Measurements from ENCODE around the gene PEX10.

Gene PEX10

DNA sequence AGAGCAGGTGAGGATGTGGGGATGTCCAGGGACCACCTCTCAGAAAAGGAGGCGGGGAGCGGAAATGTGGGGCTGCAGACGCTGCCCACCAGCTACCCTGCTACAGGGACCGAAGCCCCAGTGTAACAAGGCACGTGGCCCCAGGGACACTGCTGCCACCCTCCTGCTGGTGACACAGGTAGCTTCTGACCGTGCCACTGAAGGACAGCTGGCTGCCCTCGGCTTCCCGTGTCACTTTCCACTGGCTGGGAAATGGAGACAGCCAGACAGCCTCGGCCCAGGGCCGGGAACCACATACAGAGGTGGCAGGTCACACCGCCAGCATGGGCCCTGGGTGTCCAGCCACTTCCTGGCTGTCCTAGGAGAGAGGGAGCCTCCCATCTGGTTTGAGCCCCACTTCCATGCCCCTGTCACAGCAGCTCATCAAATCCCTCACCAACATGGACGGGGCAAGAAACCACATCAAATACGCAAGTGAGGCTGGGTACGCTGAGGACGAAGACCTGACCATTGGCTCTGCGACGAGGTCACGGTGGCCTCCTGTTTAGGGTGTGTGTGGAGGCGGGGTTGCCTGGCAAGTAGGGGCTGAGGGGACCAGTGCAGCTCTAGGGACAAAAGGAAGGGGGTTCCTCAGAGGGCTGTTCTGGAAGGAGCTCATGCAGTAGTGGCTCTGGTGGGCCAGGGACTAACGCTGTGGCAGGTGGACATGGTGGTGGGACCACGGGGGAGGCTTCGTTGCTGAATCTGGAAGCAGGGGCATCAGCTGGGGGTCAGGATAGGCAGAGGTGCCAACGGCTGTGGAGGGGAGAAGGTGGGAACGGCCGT, 5.0 kb downstream of the PEX10 start:
- Mint-ChIP-seq H3K27ac (no peak overlapping the region), H3K36me3 (peaks cover 24% of the 10 kb centered on the region), H3K4me3 (no peak overlapping the region), H3K4me1 (peaks cover 22% of the 10 kb centered on the region), H3K9me3 (no peaks in the 10 kb centered on the region), H3K27me3 (no peaks in the 10 kb centered on the region)
- no peak for ATAC-seq

DNA sequence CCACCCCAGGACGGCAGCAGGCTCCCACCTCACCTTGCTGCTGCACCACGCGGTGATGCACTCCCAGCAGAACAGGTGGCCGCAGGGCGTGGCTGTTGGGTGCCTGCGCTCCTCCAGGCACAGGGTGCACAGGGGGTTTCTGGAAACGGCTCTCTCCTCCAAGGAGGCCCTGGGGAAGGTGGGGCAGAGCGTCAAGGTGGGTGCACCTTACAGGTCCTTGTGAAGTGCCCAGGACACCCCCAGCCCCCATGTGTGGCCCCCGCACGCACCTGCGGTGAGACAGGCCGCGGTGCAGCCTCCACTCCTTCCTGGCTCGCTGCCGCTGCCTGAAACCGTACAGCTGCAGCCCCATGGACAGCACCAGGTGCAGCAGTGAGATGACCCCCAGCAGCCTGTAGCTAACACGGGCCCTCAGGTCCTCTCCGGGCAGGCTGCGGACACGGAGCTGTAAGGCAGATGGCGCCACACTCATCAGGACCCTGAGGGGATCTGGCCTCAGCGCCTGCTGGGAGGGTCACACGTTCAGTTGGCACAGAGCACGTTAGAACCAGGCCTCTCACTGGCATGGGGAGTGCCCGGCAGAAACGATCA, 5.8 kb downstream of the PEX10 start:
- no peak overlapping the region for H3K27ac Mint-ChIP-seq
- H3K9me3 Mint-ChIP-seq, result no peaks in the 10 kb centered on the region
- ATAC-seq, result no peak
- peaks cover 32% of the 10 kb centered on the region for H3K36me3 Mint-ChIP-seq
- no peak overlapping the region for H3K4me3 Mint-ChIP-seq
- H3K27me3 Mint-ChIP-seq, result no peaks in the 10 kb centered on the region
- peaks cover 22% of the 10 kb centered on the region for H3K4me1 Mint-ChIP-seq

DNA sequence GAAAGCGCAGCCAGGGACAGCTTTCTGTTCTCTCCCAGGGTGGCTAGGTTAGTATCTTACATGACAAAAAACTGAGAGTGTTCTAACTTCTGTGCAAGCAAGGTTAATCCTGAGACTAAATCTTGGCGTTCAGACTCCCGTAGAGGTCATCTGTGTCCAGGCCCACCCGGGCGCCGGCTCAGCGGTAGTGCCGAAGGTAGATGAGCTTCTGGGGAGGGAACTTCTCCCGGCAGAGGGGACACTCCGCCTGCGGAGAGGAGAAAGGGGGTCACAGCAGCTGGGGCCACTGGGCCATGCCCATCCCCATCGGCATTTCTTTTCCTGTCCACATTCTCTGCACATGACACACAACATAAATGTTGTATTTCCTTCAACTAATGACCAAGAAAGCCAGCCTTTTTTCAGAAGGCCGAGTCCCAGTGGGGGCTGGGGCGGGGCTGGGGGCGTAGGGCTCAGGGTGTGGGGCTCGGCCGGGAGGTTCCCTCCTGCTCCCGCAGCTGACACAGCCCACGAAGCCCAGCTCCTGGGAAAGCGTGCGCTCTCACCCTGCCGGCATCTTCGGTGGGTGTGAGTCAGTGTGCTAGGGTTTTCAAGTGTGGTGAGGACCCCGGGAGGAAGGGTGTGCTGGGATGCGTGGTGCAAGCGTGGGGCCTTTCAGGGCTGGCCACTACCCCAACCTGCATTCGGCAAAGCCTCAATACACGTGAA, 6.6 kb downstream of the PEX10 start:
- no peaks in the 10 kb centered on the region for H3K27me3 Mint-ChIP-seq
- no peak overlapping the region for H3K27ac Mint-ChIP-seq
- H3K4me1 Mint-ChIP-seq, result peaks cover 17% of the 10 kb centered on the region

DNA sequence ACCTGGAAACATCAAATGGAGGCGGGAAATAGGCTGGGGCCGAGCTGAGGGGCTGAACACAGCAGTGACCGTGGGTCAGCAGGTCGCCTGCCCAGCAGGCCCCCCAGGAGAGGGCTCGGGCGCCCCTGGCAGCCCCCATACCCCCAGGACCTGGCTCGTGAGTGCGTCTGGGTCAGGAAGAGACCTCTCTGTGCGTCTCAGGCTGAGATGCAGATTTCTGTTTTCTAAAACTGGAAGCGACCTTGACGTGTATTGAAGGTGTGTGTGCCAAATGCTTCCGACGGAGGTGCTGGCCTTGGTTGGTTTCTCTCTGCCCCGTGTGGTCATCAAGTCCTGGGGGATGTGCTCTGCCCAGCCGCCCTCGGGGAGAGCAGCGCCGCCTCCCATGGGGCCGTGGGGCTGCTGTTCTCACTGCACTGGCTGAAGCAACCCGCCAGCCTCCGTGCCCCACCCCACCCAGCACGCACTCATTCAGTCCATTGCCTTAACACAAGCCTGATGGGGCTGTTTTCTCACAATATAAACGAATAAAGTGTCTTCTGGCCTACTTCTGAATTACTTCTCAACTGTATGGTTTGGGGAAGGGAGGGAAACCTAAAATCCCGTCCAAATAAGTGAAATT, 7.4 kb downstream of the PEX10 start:
- Mint-ChIP-seq H3K27ac (no peak overlapping the region), H3K4me3 (no peak overlapping the region), H3K36me3 (peaks cover 46% of the 10 kb centered on the region), H3K9me3 (no peaks in the 10 kb centered on the region), H3K4me1 (peaks cover 11% of the 10 kb centered on the region), H3K27me3 (no peaks in the 10 kb centered on the region)
- ATAC-seq, result no peak

More for the DNA sequence above, 6.6 kb downstream of the PEX10 start:
- Mint-ChIP-seq H3K9me3 (no peaks in the 10 kb centered on the region), H3K4me3 (no peak overlapping the region), H3K36me3 (peaks cover 39% of the 10 kb centered on the region)
- no peak for ATAC-seq

DNA sequence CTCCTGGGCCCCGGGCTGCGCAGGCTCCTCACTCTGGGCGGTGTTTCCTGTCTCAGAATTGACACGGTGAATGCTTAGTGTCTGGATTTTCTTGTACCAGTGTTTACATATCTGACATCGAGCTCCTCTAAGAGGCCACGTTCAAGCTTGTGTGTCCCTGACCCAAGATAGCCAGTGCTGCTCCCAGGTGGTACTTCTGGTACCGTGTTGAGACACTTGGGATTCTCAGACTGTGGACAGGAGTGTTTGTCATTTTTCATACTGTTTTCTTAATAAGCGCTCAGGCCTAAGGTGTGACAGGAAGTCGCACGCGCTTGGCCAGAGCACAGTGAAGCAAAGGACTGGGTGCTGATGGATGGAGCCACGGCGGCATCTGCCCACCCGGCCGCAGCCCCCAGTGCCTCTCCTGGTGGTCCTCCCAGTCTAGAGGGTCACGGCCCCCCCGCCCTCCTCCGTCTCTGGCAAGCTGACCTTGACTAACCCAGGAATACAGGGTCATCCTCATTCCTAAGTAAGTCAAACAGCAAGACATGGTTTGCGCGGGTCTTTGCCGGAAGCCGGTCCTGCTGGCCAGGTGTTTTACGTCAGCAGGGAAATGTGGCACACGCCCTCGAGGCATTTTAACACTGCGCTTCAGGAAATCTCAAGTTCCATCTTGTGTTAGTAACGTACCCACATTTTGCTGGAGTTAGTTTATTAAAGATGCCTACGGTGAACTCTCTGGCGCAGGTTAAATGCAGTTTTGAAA, 8.0 kb downstream of the PEX10 start:
- peaks cover 47% of the 10 kb centered on the region for H3K36me3 Mint-ChIP-seq
- peaks cover 6% of the 10 kb centered on the region for H3K4me1 Mint-ChIP-seq
- no peak overlapping the region for H3K27ac Mint-ChIP-seq
- no peaks in the 10 kb centered on the region for H3K27me3 Mint-ChIP-seq
- H3K4me3 Mint-ChIP-seq, result no peak overlapping the region
- ATAC-seq, result no peak
- H3K9me3 Mint-ChIP-seq, result no peaks in the 10 kb centered on the region

DNA sequence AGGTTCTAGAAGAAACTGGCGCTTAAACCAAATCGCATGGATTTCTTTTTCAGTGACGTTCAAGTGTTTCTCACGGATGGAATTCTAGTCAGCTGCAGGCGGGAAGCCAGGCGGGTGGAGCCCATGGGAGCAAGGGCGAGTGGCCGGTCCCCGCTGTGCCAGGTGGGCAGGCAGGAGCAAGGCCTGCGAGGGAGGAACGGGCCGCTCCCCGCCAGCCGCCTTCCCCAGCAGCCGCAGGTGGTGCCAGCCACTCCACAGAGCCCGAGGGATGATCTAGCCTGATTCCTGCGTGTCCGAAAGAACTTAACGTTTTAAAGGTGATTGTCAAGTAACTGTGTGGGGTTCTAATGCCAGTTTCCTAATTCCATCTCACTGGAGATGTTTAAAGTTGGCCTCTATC, 9.1 kb downstream of the PEX10 start:
- no peaks in the 10 kb centered on the region for H3K9me3 Mint-ChIP-seq
- no peak for ATAC-seq
- no peaks in the 10 kb centered on the region for H3K27me3 Mint-ChIP-seq
- no peak overlapping the region for H3K4me3 Mint-ChIP-seq
- peaks cover 50% of the 10 kb centered on the region for H3K36me3 Mint-ChIP-seq
- H3K4me1 Mint-ChIP-seq, result peaks cover 6% of the 10 kb centered on the region
- H3K27ac Mint-ChIP-seq, result no peak overlapping the region

DNA sequence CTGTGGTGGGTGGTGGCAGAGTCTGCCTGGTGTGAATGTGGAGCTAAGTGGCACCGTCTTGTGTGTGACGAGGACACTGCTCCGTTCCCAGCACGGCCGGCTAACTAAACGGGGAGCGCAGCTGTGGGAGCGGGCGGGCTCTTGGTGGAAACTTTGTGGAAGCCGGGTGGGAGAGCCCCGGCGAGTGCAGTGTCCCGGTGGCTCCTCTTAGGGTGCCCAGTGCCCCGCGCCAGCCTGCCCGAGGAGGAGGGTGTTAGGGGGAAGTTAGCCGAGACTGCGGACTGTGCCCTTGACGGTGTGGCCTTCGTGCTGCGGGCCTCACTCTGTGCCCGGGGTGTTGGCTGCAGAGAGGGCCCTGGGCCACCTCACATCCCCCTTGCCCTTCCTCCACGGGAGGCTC, 9.9 kb downstream of the PEX10 start:
- no peak for ATAC-seq
- Mint-ChIP-seq H3K4me3 (no peak overlapping the region), H3K4me1 (peaks cover 6% of the 10 kb centered on the region), H3K27ac (no peak overlapping the region), H3K36me3 (peaks cover 44% of the 10 kb centered on the region), H3K27me3 (no peaks in the 10 kb centered on the region), H3K9me3 (no peaks in the 10 kb centered on the region)

DNA sequence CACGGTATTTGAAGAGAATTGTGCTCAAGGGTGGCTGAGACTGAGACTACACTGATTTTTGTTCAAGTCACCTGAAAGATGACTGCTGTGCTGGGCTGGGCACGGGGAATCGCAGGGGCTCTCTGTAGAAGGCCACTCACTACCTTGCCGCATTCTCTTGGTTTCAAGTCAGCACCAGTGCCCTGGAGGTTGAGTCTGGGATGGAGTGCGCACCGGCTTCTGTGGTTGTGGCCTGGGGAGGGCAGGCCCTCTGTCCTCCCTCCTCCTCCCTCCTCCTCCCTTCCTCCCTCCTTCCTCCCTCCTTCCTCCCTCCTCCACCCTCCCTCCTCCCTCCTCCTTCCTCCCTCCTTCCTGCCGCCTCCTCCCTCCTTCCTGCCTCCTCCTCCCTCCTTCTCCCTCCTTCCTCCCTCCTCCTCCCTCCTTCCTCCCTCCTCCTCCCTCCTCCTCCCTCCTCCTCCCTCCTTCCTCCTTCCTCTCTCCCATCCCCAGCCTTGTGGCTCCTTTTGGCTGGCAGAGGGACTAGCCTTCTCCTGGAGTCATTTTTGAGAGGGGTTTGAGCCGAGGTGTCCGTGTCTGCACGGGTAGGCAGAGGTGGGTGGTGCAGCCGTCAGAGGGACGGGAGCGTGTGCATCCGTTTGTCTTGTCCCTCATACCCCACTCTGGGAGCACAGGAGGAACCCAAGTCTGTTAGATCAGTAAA, 11.3 kb downstream of the PEX10 start:
- Mint-ChIP-seq H3K27me3 (no peaks in the 10 kb centered on the region), H3K9me3 (no peaks in the 10 kb centered on the region), H3K27ac (no peak overlapping the region), H3K4me3 (no peak overlapping the region), H3K4me1 (peaks cover 6% of the 10 kb centered on the region), H3K36me3 (peaks cover 42% of the 10 kb centered on the region)
- no peak for ATAC-seq

DNA sequence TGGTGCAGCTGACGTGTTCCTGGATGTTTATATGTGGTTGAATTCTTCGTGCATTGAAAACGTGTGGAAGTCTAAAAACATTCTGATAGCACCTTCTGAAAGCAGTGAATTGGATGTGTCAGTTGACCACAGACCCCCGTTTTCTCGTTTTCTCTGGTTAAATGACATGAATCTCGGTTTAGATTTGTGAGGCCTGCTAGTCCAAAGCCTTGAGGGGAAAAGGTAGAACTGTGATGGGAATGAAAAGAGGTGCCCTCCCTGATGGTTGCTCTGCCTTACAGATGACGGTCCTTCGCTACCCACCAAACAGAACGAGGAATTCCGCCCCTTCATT, 11.8 kb downstream of the PEX10 start:
- no peak overlapping the region for H3K4me3 Mint-ChIP-seq
- H3K4me1 Mint-ChIP-seq, result peaks cover 6% of the 10 kb centered on the region
- no peak for ATAC-seq
- no peaks in the 10 kb centered on the region for H3K9me3 Mint-ChIP-seq
- H3K27ac Mint-ChIP-seq, result no peak overlapping the region
- no peaks in the 10 kb centered on the region for H3K27me3 Mint-ChIP-seq
- peaks cover 42% of the 10 kb centered on the region for H3K36me3 Mint-ChIP-seq

DNA sequence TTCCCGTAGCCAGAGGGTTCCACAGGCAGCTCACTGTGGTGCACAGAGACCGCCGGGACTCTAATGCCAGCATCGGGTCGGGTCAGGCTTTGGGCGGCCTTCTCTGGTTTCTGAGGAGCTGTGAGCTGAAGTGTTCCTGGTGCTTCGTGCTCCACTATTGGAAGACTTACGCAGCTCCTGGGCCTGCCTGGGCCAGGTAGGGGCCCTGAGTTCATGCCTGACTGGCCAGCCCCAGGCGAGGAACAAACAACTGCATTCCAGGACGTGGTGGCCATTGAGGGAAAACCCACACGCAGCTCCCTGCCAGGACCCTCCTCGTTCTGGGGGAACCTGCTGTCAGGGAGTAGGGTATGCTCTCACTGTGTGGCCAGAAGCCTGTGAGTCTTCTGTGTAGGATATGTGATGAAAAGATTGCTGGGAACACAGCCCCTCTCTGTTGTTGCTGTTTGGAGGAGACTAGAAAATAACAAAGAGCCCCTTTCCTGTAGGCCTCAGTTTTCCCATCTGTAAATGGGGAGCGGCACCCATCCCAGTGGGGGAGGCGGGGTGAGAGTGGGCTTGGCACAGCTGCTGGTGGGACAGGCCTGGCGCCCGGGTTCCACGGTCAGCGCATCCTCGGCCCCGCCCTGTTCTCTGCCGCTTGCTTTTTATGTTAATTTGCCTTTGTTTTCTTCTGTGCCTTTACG, 12.3 kb downstream of the PEX10 start:
- ATAC-seq, result no peak
- peaks cover 43% of the 10 kb centered on the region for H3K36me3 Mint-ChIP-seq
- H3K27me3 Mint-ChIP-seq, result no peaks in the 10 kb centered on the region
- H3K27ac Mint-ChIP-seq, result no peak overlapping the region
- H3K4me3 Mint-ChIP-seq, result no peak overlapping the region
- H3K4me1 Mint-ChIP-seq, result peaks cover 8% of the 10 kb centered on the region
- no peaks in the 10 kb centered on the region for H3K9me3 Mint-ChIP-seq

DNA sequence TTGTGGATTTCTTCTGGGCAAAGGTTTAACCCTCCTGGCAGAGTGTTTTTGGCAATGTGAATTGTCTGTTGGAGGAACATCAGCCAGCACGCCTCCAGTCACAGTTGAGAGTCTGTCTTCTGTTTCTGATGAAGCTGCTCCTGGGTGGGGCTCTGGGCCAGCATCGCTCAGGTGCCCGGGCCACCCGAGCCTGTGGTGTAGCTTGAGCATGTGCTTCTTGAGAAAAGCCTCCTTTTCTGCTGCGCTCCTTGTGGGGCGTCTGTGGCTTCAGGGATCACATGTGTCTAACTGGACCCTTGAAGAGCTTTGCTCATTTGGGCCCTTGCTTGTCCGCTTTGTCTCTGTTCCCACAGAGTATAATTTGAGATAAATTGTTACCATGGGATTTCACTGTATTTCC, 13.5 kb downstream of the PEX10 start:
- Mint-ChIP-seq H3K27ac (no peak overlapping the region), H3K9me3 (no peaks in the 10 kb centered on the region), H3K36me3 (peaks cover 55% of the 10 kb centered on the region), H3K27me3 (no peaks in the 10 kb centered on the region), H3K4me1 (peaks cover 20% of the 10 kb centered on the region), H3K4me3 (no peak overlapping the region)
- ATAC-seq, result no peak

DNA sequence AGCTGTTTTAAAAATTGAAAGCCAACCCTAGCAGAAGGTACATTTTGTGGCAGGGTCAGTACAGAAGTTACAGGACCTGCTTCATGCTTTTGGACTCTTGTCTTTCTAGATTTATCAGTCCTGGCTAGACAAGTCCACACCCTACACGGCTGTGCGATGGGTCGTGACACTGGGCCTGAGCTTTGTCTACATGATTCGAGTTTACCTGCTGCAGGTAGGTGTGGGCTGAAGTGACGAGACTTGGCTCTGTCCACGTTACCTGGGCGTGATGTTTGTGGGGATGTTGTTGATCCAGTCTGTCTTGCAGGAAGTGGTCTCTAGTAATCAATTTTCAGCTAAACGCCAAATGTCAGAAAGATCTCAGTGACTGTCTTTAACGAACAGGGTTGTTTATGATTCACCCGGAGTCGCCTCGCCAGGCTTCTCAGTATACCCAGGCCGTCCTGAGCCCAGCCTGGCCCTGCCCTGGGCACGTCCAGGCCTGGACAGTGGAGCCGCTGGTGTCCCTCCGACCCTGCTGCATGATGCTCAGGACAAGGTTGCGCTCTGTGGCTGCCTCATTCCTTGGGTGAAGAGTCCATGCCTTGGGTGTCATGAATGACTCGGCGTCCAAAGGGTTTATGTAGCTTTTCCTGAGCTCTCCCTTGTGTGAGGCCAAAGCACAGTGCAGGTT, 15.2 kb downstream of the PEX10 start:
- no peak overlapping the region for H3K4me3 Mint-ChIP-seq
- H3K9me3 Mint-ChIP-seq, result no peaks in the 10 kb centered on the region
- H3K36me3 Mint-ChIP-seq, result peaks cover 62% of the 10 kb centered on the region
- no peak for ATAC-seq
- no peaks in the 10 kb centered on the region for H3K27me3 Mint-ChIP-seq
- no peak overlapping the region for H3K27ac Mint-ChIP-seq
- peaks cover 37% of the 10 kb centered on the region for H3K4me1 Mint-ChIP-seq

DNA sequence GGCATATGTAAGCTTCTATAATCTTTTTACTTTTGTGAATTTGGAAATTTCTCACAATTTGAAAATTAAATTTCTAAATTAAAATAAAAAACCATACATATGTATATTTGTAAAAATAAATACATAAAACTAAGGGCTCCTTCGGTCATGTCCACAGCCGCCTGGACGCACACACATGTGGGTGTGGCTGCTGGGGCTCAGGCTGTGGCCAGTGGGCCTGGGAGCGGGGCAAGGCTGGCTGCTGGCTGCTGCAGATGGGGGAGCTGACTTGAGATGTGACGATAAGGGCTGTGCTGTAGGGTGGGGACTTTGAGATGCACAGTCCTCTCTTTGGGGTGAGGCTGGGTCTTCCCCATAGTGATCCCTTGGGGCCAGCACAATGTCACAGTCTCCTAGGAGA, 15.9 kb downstream of the PEX10 start:
- Mint-ChIP-seq H3K4me1 (peaks cover 34% of the 10 kb centered on the region), H3K27me3 (no peaks in the 10 kb centered on the region), H3K4me3 (no peak overlapping the region)

DNA sequence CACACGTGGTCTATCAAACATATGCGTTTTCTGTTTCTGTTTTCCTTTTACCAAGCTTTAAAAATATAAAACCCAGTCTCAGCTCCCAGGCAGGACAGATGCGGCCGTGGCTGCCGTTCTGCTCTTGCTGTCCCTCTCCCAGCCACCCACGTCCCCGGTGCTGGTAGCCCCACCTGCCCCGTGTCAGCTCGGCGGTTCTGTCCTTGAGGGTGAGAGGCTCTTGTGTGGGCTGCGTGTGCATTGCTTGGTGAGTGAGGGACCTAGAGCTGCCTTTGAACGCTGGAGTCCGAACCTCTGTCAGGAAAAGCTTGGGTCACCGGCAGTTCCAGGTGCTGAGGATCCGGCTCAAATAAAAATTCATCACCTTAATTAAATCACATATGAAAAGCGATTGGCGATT, 16.3 kb downstream of the PEX10 start:
- Mint-ChIP-seq H3K27ac (no peak overlapping the region), H3K4me3 (no peak overlapping the region), H3K27me3 (no peaks in the 10 kb centered on the region), H3K9me3 (no peaks in the 10 kb centered on the region), H3K4me1 (peaks cover 31% of the 10 kb centered on the region), H3K36me3 (peaks cover 51% of the 10 kb centered on the region)
- no peak for ATAC-seq

More for the DNA sequence above, 15.9 kb downstream of the PEX10 start:
- ATAC-seq, result no peak
- no peaks in the 10 kb centered on the region for H3K9me3 Mint-ChIP-seq
- peaks cover 55% of the 10 kb centered on the region for H3K36me3 Mint-ChIP-seq
- H3K27ac Mint-ChIP-seq, result no peak overlapping the region

All from stimulated activated memory B cell treated with anti-CD40 and anti-IgM and Interleukin-4, amounts not matched to agents 10 μg/mL and 1 μg/mL and 100 μg/mL, for 72 hours (primary cell).